Dermis blood vessel endothelial cell (primary cell): ENCODE measurements around the gene KCNK7. TPM values are rescaled to one million over a fixed set of nuclear protein-coding genes. Genes with fewer than 3 reads are reported as not detected.
"Not testable (repeated sequence)": the region's sequence is repeated elsewhere in the genome, so short reads cannot be mapped to it uniquely, and the experiment has no call there.

ENCODE experiments used
- DNase-seq: peaks from one replicate; pipeline ENCODE4 v3.0.0; 2010
- total RNA-seq: library from RNA; depleted of rRNA; stranded (reverse); fragments of >200 nt; gene quantifications from 2 replicates; pipeline ENCODE4 v1.2.3, GENCODE V29; 2014

Gene KCNK7
- total RNA-seq, result 0.14 and 0.17 TPM in 2 replicates

- peak; percentile 34 for DNase-seq
These were observed at the start of gene KCNK7 for GRCh38 chr11:65595543-65596281. TSS of gene KCNK7 (minus strand) at chr11:65595800. CDS start at chr11:65595772, 28 bp downstream.

- DNase-seq, result no peak
These were observed 49.2 kb upstream of the KCNK7 start for GRCh38 chr11:65644837-65645236.

DNA sequence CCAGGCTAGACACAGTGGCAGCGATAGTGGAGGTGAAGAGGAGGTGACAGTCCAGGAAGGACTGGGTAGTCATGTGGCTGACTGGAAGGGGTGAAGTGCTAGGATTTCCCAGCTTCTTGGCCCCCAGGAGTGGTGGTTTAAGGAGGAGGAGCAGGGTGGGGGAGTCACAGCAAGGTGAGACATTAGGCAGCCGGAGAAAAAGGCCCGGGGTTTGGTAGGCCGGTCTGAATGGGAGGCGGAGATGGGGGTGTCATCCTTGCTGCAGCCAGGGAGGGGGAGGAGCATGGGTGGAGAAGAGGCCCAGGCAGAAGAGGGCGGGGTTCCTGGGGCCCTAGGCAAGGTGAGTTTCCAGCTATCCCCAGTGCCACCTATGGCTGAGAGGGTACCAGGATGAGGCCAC, 48.4 kb upstream of the KCNK7 start:
- DNase-seq, result no peak

- no peak for DNase-seq
These were observed 46.5 kb upstream of the KCNK7 start for GRCh38 chr11:65642014-65642671.

DNA sequence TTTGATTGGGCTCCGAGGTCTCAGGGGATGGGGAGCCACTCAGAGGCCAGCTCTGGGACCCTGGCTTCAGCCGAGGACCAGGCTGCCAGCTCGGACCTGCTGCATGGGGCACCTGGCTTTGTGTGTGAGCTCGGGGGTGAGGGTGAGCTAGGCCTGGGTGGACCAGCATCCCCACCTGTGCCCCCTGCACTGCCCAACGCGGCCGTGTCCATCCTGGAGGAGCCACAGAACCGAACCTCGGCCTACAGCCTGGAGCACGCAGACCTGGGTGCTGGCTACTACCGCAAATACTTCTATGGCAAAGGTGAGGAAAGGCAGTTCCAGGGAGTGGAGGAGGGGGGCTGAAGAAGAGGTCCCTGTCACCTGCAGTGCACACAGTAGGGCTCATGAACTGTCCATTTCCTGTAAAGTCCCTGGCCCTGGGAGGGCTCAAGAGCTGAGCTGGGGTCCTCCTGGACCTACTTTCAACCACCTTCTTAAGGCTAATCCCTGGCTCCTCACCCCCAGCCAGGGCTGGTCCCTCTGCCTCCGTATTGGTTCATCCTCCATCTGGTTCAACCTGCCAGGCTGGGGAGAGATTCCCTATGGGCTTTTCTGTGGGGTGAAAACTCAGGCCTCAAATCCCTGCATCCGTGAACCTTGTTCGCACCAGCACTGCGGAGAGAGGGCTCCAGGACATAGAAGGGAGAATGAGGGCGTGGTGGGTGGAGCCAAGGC, 45.9 kb upstream of the KCNK7 start:
- DNase-seq, result no peak

DNA sequence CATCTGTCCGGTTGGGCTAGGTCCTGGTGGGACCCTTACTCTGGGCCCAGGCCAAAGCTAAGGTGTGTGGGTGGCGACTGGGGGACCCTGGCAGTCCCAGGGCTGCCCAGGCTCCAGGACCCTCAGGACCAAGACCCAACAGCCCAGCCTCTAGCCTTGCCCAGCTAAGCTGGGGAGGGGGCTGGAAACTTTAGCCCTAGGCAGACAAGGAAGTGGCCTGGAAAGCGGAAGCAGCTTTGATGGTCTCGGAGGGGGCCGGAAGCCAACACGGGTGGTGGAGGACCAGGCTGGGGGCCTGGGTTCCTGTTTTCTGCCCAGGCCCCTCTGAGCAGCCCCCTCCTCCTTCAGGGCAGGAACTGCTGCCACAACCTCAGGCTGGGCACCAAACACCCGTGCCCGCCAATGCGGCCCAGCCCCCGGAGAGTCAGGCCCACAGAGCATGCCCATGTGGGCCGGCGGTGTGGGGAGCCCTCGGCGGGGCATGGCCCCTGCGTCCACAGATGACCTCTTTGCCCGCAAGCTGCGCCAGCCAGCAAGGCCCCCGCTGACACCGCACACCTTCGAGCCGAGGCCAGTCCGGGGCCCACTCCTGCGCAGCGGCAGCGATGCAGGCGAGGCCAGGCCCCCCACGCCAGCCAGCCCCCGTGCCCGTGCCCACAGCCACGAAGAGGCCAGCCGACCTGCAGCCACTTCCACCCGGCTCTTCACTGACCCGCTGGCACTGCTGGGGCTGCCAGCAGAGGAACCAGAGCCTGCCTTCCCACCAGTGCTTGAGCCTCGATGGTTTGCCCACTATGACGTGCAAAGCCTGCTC, 45.1 kb upstream of the KCNK7 start:
- peak; percentile 33 for DNase-seq

DNA sequence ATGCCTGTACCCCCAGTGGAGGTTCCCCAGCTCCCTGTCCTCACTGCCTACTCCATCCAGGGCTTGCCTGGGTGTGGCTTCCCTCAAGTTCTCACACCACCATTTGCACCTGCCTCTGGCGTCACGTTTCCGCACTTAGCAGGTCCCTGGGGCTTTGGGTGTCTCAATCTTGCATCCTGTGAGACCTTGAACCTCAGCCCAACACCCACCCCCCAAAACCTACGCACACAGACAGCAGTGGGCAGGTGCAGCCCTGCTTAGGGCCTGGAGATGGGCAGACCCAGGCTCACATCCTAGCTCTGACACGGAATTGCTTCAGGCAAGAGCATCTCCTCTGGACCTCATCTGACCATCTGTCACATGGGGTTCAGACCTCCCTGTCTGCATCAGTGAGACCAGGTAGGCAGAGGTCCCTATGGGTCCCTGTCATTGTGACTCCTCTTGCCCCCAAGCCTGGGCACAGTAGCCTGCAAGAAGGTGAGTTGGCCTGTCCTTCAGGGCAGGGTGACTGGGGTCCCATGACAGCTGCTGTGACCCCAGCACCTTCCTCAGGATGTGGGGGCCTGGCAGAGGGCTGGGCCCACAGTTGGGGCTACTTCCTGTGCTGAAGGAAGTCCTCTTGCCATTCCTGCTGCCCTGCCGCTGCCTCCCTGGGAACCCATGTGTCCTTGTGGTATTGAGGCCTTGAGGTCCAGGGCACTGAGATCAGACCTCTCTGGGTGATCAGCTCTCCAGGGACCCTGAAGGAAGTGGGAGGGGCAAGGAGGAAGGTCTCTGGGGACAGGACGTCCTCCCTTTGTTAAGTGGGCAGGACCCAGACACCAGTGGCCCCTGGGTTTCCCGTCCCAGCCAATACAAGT, 44.3 kb upstream of the KCNK7 start:
- DNase-seq, result peak; percentile 40

DNA sequence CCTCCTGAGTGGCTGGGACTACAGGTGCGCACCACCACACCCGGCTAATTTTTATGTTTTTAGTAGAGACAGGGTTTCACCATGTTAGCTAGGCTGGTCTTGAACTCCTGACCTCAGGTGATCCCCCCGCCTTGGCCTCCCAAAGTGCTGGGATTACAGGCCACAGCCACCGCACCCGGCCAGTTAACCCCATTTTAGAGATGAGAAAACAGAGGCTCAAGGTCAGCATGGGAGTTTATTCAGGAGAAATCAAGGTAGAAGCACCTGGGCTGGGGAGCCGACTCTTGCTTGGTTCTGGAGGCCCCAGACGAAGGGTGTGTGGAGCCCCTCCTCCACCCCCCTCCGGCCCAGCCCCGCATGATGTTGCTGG, 43.6 kb upstream of the KCNK7 start:
- DNase-seq, result not testable (repeated sequence)

GRCh38 chr11:65637794-65638419, 42.3 kb upstream of the KCNK7 start, which contains the start of gene SIPA1:
TSS of gene SIPA1 (plus strand) at chr11:65638101. CDS start at chr11:65640922, 2,821 bp downstream.
- peak; percentile 98 for DNase-seq

GRCh38 chr11:65637032-65637557, 41.5 kb upstream of the KCNK7 start:
- DNase-seq, result no peak

DNA sequence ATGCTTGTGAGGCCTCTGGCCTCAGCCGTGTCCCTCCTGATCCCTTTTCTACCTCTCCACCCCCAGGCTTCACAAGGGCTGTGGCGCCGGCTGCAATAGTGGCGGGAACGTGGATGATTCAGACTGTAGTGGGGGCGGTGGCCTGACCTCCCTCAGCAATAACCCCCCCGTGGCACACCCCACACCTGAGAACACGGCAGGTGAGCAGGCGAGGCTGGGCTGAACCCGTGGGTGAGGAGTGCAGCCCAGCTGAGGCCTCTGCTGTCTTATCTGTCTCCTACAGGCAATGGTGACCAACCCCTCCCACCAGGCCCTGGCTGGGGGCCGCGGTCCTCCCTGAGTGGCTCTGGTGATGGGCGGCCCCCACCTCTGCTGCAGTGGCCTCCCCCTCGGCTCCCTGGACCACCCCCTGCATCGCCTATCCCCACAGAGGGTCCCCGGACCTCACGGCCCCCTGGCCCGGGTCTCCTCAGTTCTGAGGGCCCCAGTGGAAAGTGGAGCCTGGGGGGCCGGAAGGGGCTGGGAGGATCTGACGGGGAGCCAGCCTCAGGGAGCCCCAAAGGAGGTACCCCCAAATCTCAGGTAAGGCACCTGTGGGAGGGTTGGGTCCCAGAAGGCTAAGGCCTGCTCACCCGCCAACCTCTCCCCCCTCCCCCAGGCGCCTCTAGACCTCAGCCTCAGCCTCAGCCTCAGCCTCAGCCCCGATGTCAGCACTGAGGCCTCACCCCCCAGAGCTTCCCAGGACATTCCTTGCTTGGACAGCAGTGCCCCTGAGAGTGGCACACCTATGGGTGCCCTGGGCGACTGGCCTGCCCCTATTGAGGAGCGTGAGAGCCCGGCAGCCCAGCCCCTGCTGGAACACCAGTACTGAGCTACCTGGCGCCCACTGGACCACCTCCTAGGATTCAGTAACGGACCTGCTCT, 40.8 kb upstream of the KCNK7 start:
- no peak for DNase-seq

DNA sequence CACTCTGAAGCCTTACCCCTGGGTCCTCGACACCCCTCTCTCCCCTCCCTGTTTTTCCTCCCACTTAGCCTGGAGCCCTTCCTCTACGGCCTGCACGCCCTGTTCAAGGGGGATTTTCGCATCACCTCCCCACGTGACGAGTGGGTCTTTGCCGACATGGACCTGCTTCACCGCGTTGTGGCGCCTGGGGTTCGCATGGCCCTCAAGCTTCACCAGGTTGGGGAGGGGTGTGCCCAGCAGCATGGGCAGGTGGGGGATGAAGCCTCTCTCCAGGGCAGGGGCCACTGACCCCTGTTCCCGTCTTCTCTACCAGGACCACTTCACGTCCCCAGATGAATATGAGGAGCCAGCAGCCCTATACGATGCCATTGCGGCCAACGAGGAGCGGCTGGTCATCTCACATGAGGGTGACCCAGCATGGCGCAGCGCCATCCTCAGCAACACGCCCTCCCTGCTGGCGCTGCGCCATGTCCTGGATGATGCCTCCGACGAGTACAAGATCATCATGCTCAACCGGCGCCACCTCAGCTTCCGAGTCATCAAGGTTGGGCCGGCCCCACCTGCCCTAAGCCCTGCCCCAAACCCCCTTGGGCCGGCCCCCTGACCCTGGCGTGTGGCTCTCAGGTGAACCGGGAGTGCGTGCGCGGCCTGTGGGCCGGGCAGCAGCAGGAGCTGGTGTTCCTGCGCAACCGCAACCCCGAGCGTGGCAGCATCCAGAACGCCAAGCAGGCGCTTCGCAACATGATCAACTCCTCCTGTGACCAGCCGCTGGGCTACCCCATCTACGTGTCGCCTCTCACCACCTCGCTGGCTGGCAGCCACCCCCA, 39.5 kb upstream of the KCNK7 start:
- no peak for DNase-seq

GRCh38 chr11:65634440-65634839, 38.8 kb upstream of the KCNK7 start:
- no peak for DNase-seq

DNA sequence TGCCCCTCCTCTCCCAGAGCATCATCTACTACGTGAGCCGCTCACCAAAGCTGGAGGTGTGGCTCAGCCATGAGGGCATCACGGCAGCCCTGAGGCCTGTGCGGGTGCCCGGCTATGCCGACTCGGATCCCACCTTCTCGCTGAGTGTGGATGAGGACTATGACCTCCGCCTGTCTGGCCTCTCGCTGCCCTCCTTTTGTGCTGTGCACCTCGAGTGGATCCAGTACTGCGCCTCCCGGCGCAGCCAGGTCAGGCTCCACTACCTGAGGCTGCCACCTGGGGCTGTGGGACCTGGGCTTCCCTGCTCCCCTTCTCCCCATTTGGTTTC, 38.5 kb upstream of the KCNK7 start:
- no peak for DNase-seq

- no peak for DNase-seq
These were observed 37.9 kb upstream of the KCNK7 start for GRCh38 chr11:65633390-65634108.

DNA sequence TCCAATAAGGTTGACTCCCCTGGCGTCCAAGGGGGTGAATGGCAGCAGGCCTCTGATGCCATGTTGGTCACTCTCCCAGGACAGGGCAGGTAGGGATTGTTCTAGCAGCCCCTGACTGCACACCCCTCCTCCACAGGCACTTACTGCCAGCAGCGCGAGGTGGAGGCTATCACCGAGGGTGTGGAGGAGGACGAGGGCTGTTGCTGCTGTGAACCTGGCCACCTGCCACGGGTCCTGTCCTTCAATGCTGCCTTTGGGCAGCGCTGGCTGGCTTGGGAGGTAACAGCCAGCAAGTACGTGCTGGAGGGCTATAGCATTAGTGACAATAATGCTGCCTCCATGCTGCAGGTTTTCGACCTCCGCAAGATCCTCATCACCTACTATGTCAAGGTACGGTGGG, 34.6 kb upstream of the KCNK7 start:
- no peak for DNase-seq

DNA sequence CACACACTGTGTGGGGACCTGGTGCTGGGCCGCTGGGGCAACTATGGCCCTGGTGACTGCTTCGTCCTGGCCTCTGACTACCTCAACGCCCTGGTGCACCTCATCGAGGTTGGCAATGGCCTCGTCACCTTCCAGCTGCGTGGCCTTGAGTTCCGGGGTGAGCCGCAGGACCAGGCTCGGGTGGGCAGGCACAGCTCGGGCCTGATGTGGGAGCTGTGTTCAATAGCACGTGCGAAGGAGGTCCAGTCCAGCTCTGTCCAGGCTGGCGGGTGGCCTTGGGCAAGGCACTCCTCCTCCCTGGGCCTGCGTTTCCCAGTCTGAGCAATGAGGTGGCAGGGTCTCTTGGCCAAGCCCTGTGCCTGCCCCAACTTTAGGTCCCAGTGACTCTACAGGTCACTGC, 34.0 kb upstream of the KCNK7 start:
- DNase-seq, result no peak

GRCh38 chr11:65627202-65627601, 31.6 kb upstream of the KCNK7 start:
- DNase-seq, result no peak
